Endometrial microvascular endothelial cells (primary cell): Measurements from ENCODE around the gene C9orf40. TPM values are rescaled to one million over a fixed set of nuclear protein-coding genes. Genes with fewer than 3 reads are reported as not detected.

ENCODE experiments used
- in situ Hi-C: cut with HindIII; loops from 2 replicates; pipeline ENCODE4 v1.10.0; 2017; ENCODE audit warnings: low sequenced_read_pairs, low pct_unique_long_range_greater_than_20kb; ENCODE audit errors: inconsistent ontology term
- total RNA-seq: library from RNA; depleted of rRNA; stranded (reverse); fragments of >200 nt; gene quantifications from one replicate; pipeline ENCODE4 v1.2.3, GENCODE V29; 2015; ENCODE audit errors: inconsistent ontology term

C9orf40 gene
- 8.5 TPM for total RNA-seq

GRCh38 chr9:74952201-74953151 lies at the start of gene C9orf40:
C9orf40 (minus strand) TSS chr9:74952912; CDS start chr9:74952611, 301 bp downstream.
- in situ Hi-C loops: no loop called here

- in situ Hi-C loops: no loop called here
Observed at GRCh38 chr9:75001719-75002421, 49.2 kb upstream of the C9orf40 start.

- in situ Hi-C loops: no loop called here
Observed at GRCh38 chr9:75000835-75001234, 48.1 kb upstream of the C9orf40 start.

GRCh38 chr9:74985041-74985440 lies 32.3 kb upstream of the C9orf40 start:
- in situ Hi-C loops: no loop called here

GRCh38 chr9:74983709-74984108 lies 31.0 kb upstream of the C9orf40 start:
- in situ Hi-C loops: no loop called here

- in situ Hi-C loops: no loop called here
Observed at GRCh38 chr9:74979844-74980243, 27.1 kb upstream of the C9orf40 start.

- in situ Hi-C loops: no loop called here
Observed at GRCh38 chr9:74977287-74977686, 24.6 kb upstream of the C9orf40 start.

- in situ Hi-C loops: no loop called here
Observed at GRCh38 chr9:74975538-74975937, 22.8 kb upstream of the C9orf40 start.

GRCh38 chr9:74974558-74974957 lies 21.8 kb upstream of the C9orf40 start:
- in situ Hi-C loops: no loop called here

- in situ Hi-C loops: no loop called here
Observed at GRCh38 chr9:74973714-74974113, 21.0 kb upstream of the C9orf40 start.

GRCh38 chr9:74963056-74963455 lies 10.3 kb upstream of the C9orf40 start:
- in situ Hi-C loops: no loop called here

- in situ Hi-C loops: no loop called here
Observed at GRCh38 chr9:74961496-74961895, 8.8 kb upstream of the C9orf40 start.

GRCh38 chr9:74960561-74960960 lies 7.8 kb upstream of the C9orf40 start:
- in situ Hi-C loops: no loop called here

GRCh38 chr9:74958587-74958986 lies 5.9 kb upstream of the C9orf40 start:
- in situ Hi-C loops: no loop called here

- in situ Hi-C loops: no loop called here
Observed at GRCh38 chr9:74953235-74953751, 581 bp upstream of the C9orf40 start.

- in situ Hi-C loops: no loop called here
Observed at GRCh38 chr9:74951725-74952151, 974 bp downstream of the C9orf40 start.

GRCh38 chr9:74951107-74951720 lies 1.5 kb downstream of the C9orf40 start:
- in situ Hi-C loops: no loop called here

- in situ Hi-C loops: no loop called here
Observed at GRCh38 chr9:74949859-74950855, 2.6 kb downstream of the C9orf40 start.
